ENCODE results near the gene NFKBIZ.

GRCh38 chr3:101838691-101839090, 10.6 kb upstream of the NFKBIZ start:
- TF ChIP-seq POLR2A (IDR thresholded peaks at IDR 0.05) (no peak), CTCF (IDR thresholded peaks at IDR 0.05) (no peak)
